Measurements from ENCODE around the gene TENM3.

GRCh38 chr4:182420189-182420588 lies 177.0 kb downstream of the TENM3 start:
- TF ChIP-seq ZNF8 (CRISPR knock-in tag; IDR thresholded peaks at IDR 0.05) (no peak), CREB5 (CRISPR knock-in tag; IDR thresholded peaks at IDR 0.05; ENCODE audit: low read depth) (no peak), POU6F1 (CRISPR knock-in tag; IDR thresholded peaks at IDR 0.05; ENCODE audit: borderline replicate concordance, low read depth) (no peak), TCF4 (CRISPR knock-in tag; IDR thresholded peaks at IDR 0.05; ENCODE audit: borderline replicate concordance) (no peak), TSHZ2 (CRISPR knock-in tag; IDR thresholded peaks at IDR 0.05) (no peak), OSR1 (CRISPR knock-in tag; IDR thresholded peaks at IDR 0.05) (no peak), ISL1 (CRISPR knock-in tag; IDR thresholded peaks at IDR 0.05) (no peak), PATZ1 (CRISPR knock-in tag; IDR thresholded peaks at IDR 0.05; ENCODE audit: borderline replicate concordance) (no peak), ARNTL (CRISPR knock-in tag; IDR thresholded peaks at IDR 0.05; ENCODE audit: borderline replicate concordance, low read depth) (no peak), ZFP3 (CRISPR knock-in tag; IDR thresholded peaks at IDR 0.05) (no peak), ZC3H10 (CRISPR knock-in tag; IDR thresholded peaks at IDR 0.05) (no peak), ZNF565 (CRISPR knock-in tag; conservative IDR thresholded peaks at IDR 0.05; ENCODE audit: low read depth) (no peak)
